Stimulated activated CD8-positive, alpha-beta memory T cell treated with anti-CD3 and anti-CD28 coated beads, Interleukin-4, amount 100 ng/mL, for 24 hours (primary cell): ENCODE results near the gene FBXL7.

ENCODE experiments used
- DNase-seq: peaks from one replicate; pipeline ENCODE4 v3.0.0-alpha.2; 2020; ENCODE audit warnings: low read depth

FBXL7 gene

DNA sequence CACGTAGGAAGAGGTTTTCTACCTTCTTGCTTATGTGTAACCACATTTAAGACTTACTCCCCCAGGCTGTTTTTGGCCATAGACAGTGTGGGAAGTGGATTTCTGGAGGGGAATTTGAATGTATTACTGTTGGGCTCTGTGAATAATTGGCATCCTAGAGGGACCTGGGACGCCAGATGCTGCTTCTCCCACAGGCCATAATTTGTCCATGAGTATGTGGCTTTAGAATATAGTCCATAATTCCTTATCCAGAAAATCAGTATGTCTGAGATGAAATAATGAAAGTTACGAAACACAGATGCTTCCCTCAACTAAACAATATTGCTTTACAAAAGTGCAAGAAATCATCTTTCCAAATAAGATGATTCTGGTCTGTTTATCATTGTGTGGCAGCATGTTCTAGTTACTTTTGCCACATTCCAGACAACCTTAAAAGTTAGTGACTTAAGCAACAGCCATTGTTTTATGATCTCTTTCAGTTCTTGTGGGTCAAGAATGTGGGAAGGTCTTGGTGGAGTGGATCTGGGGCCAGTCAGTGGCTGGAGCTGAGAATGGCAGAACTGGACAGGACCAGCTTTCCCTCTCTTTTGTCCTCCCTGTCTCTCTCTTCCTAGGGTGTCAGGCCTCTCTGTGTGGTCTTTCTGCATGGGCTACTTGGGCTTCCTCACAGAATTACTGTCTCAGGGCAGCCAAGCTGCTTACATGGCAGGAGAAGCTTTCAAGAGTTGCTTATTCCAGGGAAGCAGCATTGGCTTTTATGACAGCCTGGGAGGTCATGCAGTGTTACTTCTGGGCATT lies 79.4 kb downstream of the FBXL7 start:
- no peak for DNase-seq

GRCh38 chr5:15584528-15584927 lies 84.5 kb downstream of the FBXL7 start:
- no peak for DNase-seq

DNA sequence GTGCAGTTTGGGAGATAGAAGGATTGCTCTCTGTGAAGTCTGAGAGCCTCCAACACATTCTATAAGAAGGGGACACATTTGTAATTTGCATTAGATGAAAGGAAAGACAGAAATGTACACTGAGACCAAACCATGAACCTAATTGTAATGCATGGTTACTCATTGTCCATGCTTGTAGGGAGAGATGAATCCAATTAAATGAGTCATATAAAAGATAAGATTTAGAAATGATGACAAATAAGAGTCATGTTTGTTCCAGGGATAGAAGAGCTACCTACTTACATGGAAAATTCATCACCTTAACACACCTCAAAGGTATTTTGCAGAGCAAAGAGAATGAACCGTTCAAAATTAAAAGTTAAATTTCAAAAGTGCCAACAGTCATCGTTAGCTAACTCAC lies 85.1 kb downstream of the FBXL7 start:
- DNase-seq = no peak

GRCh38 chr5:15585841-15586591 lies 86.0 kb downstream of the FBXL7 start:
- DNase-seq = no peak

DNA sequence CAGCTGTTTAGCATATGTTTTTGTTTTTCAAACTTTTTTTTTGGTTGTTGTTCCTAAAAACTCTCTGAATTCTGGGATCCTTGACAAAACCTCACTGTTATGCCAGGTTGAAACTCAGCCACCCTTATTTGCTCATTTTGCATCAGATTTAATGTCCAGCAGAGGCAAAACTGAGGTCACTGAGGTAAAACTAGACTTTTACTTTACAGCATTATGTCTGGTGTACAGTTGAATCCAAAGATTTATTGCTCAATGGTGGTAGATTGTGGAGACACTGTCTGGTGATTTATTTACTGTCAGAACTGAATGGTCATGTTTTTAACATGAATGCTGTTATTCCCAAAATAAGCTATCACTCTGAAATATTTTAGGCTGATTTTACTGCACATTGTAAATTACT lies 87.9 kb downstream of the FBXL7 start:
- no peak for DNase-seq

- no peak for DNase-seq
Observed at GRCh38 chr5:15592728-15593127, 92.7 kb downstream of the FBXL7 start.

DNA sequence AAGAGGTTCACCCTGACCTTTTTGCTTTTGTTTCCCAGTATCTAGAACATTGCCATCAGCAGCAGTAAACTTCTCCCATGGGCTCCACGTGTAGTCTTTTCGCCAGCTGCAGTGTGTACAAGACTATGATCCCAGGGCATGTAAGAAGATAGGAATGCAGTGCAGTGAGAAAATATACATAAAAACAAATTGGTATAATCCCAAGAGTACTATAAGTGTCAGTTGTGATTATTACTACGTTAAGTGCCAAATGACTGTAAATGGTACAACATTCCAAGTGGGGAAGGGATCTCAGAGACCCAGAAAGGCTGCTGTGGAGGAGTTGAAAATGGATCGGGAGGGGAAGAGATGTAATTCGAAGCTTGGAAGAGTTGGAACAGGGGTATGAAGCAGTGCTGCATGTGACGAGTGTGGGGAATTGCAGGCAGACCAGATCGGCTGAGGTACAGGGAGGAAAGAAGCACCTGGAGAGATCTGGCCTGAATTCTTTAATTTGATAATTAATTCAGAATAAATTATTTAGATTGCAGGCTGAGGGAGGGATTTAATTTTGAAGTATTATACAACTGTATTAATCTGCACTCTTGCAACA lies 95.1 kb downstream of the FBXL7 start:
- DNase-seq = no peak

- no peak for DNase-seq
Observed at GRCh38 chr5:15595929-15596328, 95.9 kb downstream of the FBXL7 start.

GRCh38 chr5:15596936-15597335 lies 97.0 kb downstream of the FBXL7 start:
- no peak for DNase-seq

DNA sequence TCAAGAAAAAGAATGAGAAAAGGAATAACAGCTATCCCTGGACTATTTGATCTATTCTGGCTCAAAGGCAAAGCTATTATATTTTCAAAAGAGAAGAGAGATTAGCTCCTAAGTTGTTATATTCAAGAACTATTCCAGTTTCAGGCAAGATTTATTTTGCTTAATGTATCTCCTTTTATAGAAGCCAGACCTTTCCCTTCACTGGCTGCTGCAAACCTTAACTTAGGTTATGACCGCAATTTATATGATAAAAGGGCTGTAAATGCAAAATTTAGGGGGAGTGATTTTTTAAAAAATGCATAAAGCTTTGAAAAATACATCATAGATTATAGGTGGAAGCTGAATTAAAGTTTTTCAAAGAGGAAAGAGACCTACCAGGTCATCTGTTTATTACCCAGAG lies 97.8 kb downstream of the FBXL7 start:
- DNase-seq = no peak

- DNase-seq = no peak
Observed at GRCh38 chr5:15598294-15598902, 98.4 kb downstream of the FBXL7 start.

GRCh38 chr5:15600035-15600434 lies 100.1 kb downstream of the FBXL7 start:
- no peak for DNase-seq

DNA sequence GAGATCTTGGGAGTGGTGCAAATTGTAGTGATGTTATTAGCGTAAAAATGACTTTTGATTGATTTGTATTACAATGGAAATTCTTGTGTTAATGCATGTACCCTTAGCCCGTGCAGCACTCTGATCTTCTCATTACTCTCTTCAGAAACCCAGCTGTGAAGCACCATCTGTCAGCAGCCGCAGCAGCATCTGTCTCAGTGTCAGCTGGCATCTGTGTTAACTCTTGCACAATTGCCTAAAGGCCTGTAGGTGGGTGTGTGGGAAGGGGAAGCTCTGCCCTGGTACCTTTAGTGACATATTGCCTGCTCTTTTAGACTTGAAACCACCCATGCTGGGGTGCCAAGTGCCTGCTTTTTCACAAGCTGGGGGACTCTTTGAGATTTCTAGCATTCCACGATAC lies 101.3 kb downstream of the FBXL7 start:
- no peak for DNase-seq

DNA sequence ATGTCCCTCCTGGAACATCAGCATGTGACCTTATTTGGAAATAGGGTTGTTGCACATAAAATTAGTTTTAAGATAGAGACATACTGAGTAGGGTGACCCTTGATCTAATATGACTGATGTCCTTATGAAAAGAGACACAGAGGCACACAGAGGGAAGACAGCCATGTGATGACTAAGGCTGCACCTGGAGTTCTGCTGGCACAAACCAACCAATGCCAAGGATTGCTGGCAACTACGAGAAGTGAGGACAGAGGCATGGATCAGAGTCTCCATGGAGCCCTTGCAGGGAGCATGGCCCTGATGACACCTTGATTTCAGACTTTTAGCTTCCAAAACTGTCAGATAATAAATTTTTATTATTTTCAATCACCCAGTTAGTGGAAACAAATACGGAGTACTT lies 101.9 kb downstream of the FBXL7 start:
- DNase-seq = no peak

GRCh38 chr5:15604986-15605385 lies 105.0 kb downstream of the FBXL7 start:
- no peak for DNase-seq

DNA sequence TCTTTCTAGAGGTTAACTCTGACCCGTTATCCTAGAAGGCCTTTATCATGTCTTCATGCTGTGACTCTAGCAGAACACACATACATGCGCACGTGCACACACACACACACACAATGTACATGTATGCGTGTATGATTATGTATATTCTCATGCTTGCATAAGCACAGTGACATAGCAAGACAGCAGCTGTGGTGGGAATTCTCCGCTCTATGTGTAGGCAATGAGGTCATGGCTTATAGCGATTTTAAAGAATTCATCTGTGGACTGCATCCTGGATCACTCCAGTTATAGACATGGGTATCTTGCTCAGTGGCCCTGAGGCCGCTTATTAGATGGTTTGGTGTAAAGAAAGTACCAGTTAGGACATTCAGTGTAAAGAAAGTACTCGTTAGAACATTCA lies 106.2 kb downstream of the FBXL7 start:
- DNase-seq = no peak

- DNase-seq = no peak
Observed at GRCh38 chr5:15607076-15607475, 107.1 kb downstream of the FBXL7 start.

DNA sequence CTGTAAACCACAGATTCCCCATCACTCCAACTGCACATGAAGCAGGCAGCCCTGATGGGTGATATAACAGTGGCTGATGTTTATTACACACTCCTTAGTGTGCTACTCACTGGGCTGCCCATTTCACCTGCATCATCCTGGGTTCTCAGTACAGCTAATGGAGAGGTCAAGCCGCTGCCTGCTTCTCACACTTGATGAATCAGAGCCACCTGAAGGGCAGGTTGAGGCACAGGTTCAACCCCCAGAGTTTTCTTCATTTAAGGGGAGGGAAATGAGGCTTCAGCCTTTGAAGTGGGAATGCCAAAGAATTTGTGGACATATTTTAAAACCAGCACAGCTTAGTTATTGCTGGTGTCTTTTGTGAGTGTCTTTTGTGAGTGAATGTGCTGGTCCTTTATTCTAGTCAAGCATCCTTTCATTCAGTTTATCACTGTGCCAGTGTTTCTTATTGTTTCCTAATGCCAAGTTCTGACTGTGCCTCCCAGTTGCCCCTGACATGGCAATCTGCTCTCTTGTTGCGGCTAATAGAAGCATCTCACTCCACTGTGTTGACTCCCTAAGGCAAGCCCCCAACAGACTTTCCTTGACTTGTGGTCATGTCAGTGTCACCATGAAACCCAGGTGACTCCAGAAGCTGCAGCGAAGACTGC lies 109.2 kb downstream of the FBXL7 start:
- DNase-seq = no peak

DNA sequence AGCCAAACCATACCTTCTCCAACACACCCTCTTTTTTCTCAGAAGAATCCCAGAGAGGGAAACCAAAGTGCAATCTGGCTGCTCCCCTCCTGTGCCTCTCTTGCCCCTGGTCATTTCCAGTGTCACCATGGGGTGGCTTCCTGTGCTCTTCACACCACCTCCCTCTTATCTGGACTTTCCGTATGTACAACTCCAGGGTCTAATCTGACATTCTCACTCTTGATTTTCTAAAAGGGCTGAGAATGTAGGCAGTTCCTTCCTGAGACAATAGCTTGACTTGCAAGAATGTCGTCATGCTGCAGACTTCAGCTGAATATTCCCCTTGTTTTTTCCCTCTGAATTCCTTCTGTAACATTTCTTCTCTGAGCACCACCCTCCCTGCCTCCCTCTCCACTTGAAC lies 110.2 kb downstream of the FBXL7 start:
- DNase-seq = no peak

DNA sequence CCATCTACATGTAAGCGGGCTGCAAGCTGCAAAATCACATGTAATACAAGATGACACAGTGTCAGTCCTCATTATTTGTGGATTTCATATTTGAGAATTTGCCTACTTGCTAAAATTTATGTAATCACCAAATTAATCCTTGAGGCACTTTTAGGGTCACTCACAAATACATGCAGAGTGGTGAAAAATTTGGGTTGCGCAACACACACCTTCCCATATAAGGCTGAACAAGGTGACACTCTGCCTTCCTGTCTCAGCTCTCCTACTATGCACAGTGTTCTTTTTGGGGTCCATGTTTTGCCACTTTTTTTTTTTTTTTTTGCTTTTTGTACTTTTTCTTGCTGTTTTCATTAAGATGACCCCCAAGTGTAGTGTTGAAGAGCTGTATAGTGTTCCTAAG lies 111.0 kb downstream of the FBXL7 start:
- no peak for DNase-seq

- DNase-seq = no peak
Observed at GRCh38 chr5:15612915-15613635, 113.1 kb downstream of the FBXL7 start.

- DNase-seq = no peak
Observed at GRCh38 chr5:15614679-15615078, 114.7 kb downstream of the FBXL7 start.
